Measurements from ENCODE around the gene FBXO47. TPM values are rescaled to one million over a fixed set of nuclear protein-coding genes. Genes with fewer than 3 reads are reported as not detected.

Gene FBXO47
- total and polyA plus RNA-seq, 9 of the 15 experiments (the other 6 are each of a cell fraction or from before 2014, with no cell fraction given) = not detected

DNA sequence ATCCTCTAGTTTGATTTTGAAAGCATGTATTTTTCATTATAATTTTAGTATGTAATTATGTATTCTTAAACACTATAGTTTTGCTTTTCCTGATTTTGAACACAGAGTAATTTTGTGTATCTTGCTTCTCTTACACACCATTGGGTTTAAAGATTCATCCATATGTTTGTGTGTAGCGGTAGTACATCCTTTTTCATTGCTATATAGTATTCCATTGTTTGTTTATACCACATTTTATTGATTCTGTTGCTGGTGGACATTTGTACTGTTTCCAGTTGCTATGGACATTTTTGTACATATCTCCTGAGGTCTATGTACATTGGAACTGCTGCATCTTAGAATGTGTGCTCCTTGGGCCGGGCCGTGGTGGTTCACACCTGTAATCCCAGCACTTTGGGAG, 62.3 kb downstream of the FBXO47 start:
- Histone ChIP-seq H3K4me1 (replicated peaks in 1 of 2; ENCODE audit: control insufficient read depth in 2 of 2, insufficient read depth in 2 of 2, low read length in 2 of 2) (peaks cover 11 to 22% of the 10 kb centered on the region in 2 experiments), H3K79me2 (ENCODE audit: control insufficient read depth, insufficient read depth, low read length) (peaks cover 18% of the 10 kb centered on the region)
- TF ChIP-seq ZNF512 (tag; IDR thresholded peaks at IDR 0.05) = 0 out of 2 replicates have a peak, but pooled peaks have one; percentile 28
- TF ChIP-seq ZNF146 (CRISPR knock-in tag; IDR thresholded peaks at IDR 0.05; ENCODE audit: unreplicated experiment) = peak; percentile 99
- TF ChIP-seq PHTF2 (CRISPR knock-in tag; IDR thresholded peaks at IDR 0.05) = no peak
- TF ChIP-seq, protein P1, sequence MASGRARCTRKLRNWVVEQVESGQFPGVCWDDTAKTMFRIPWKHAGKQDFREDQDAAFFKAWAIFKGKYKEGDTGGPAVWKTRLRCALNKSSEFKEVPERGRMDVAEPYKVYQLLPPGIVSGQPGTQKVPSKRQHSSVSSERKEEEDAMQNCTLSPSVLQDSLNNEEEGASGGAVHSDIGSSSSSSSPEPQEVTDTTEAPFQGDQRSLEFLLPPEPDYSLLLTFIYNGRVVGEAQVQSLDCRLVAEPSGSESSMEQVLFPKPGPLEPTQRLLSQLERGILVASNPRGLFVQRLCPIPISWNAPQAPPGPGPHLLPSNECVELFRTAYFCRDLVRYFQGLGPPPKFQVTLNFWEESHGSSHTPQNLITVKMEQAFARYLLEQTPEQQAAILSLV (tag; IDR thresholded peaks at IDR 0.05) = no peak
- TF ChIP-seq, protein P2, sequence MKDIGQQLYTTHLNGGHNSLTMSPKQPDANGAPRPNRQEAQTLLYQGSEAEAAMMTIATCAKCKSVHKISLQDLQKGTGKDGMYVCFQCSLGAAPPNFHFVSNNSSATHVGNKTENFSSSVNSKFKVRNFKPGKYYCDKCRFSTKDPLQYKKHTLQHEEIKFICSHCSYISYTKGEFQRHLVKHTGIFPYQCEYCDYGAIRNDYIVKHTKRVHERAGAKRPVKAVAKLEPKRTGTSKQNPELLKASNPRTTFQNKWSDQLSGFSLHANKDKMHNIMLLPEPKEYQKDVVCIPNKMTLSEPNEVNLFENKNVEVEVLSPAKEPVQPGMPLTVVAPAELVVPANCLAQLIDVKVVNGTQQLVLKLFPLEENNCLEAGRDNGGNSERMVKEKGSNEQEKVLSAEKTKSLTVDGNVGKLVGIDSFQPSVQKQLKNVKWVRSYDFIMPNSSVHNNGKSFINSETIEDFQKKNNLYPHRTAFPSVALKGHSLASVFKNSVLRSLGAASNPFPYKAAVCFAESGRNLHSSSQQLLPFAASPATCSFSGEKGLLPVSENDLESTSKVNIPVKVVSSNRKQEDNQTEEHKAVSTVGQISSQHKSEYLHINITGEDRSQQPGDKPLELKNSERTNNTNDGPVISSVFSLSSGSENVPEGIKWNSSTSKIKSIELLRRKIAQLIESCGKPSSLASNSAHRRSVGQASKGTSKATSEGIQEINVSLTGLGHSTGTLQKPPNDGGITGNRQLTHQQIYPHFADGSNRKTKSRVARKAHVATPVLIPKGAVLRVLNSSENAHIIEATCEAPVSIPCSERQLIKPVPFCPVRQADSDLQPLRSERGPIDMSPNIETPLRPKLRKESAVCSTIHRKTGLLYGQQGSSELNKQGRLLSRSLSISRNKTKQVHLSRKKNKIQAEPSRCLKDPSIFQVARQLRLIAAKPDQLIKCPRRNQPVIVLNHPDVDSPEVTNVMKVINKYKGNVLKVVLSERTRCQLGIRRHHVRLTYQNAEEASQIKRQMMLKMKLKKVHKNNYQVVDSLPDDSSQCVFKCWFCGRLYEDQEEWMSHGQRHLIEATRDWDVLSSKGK (CRISPR knock-in tag; IDR thresholded peaks at IDR 0.05) = no peak
- peak; percentile 81 for TF ChIP-seq ZBTB33 (CRISPR knock-in tag; IDR thresholded peaks at IDR 0.05)
- TF ChIP-seq, protein P3, sequence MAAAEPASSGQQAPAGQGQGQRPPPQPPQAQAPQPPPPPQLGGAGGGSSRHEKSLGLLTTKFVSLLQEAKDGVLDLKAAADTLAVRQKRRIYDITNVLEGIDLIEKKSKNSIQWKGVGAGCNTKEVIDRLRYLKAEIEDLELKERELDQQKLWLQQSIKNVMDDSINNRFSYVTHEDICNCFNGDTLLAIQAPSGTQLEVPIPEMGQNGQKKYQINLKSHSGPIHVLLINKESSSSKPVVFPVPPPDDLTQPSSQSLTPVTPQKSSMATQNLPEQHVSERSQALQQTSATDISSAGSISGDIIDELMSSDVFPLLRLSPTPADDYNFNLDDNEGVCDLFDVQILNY (CRISPR knock-in tag; IDR thresholded peaks at IDR 0.05) = no peak
- peak; percentile 69 for TF ChIP-seq RBM25 (IDR thresholded peaks at IDR 0.05; ENCODE audit: low read depth, low read length, severe bottlenecking)
- no peak for TF ChIP-seq ZNF764 (CRISPR knock-in tag; IDR thresholded peaks at IDR 0.05; ENCODE audit: low read depth)
- TF ChIP-seq HOXB6 (CRISPR knock-in tag; IDR thresholded peaks at IDR 0.05; ENCODE audit: borderline replicate concordance) = no peak
- TF ChIP-seq CXXC5 (CRISPR knock-in tag; IDR thresholded peaks at IDR 0.05) = no peak
- peak; percentile 48; the same call in 1 of the 2 replicates for TF ChIP-seq BCOR (IDR thresholded peaks at IDR 0.05)

More for the DNA sequence above, 62.3 kb downstream of the FBXO47 start:
- ChIA-PET CTCF (ENCODE audit: low intra/inter-chr PET ratio) (no interaction called here), POLR2A (no interaction called here)
- no peak overlapping the region for H3K4me2 ChIP-seq (ENCODE audit: insufficient read depth, low read length)
- H2AFZ ChIP-seq (ENCODE audit: low read depth, low read length) = no peak overlapping the region
- H3K9ac ChIP-seq (ENCODE audit: insufficient read depth in 1 of 2, low read depth in 2 of 2, low read length in 2 of 2) = no peak overlapping the region
- H3K27ac ChIP-seq (ENCODE audit: extremely low read depth, low read depth, low read length) = no peak overlapping the region
- H3K9me3 ChIP-seq (replicated peaks; ENCODE audit: control insufficient read depth, insufficient read depth, low read depth, low read length) = no peaks in the 10 kb centered on the region
- H3K36me3 ChIP-seq (ENCODE audit: control insufficient read depth, insufficient read depth, low read length) = peaks cover 56% of the 10 kb centered on the region
- DNase-seq (ENCODE audit: extremely low read depth in 1 of 4, low spot score in 3 of 4) (no peak), FAIRE-seq (no peak), ATAC-seq (no peak)
- H4K20me1 ChIP-seq (replicated peaks; ENCODE audit: control insufficient read depth, insufficient read depth, low read length) = peaks cover 19% of the 10 kb centered on the region
- no peaks in the 10 kb centered on the region for H3K27me3 ChIP-seq (ENCODE audit: control insufficient read depth in 2 of 2, insufficient read depth in 2 of 2, low read length in 2 of 2)
- in situ Hi-C loops (cut with MboI) = no loop called here
- H3K4me3 ChIP-seq = no peak overlapping the region
- no peaks in the 10 kb centered on the region for H3K9me1 ChIP-seq (ENCODE audit: control insufficient read depth, insufficient read depth, low read length)
- 100% methylated on average over 3 of the region's 3 CpGs for WGBS (ENCODE audit: insufficient coverage, low coverage, missing lambda C conversion rate)
- BruUV-seq (replicated peaks) = no TSS peak
- intact Hi-C loops (cut with micrococcal nuclease) = no loop called here

Data from K562 (cell line).